Naive thymus-derived CD8-positive, alpha-beta T cell (primary cell): ENCODE measurements around the gene STARD3. TPM values are rescaled to one million over a fixed set of nuclear protein-coding genes. Genes with fewer than 3 reads are reported as not detected.

Experiments
- ATAC-seq, 2 donors: fragments of 150-1000 bp; cut with Tn5 transposase in 1 of 2; sonication (Bioruptor Pico), chemical (Tn5 transposase) in 1 of 2; 1 replicate in 1 of 2; 2 replicates in 1 of 2; pipeline ENCODE4 v1.10.0; 2021; ENCODE audit warnings: mild to moderate bottlenecking in 2 of 2, moderate library complexity in 2 of 2
- POLR2A ChIA-PET: fragments of 350-600 bp; sonication (Branson Sonifier 250); formaldehyde crosslinking; loops from one replicate; lab custom pipeline; 2021; ENCODE audit warnings: antibody characterized with exemption; lab: Charles Lee
- DNase-seq, 10 donors: peaks; one replicate each; pipeline versions ENCODE4 v3.0.0 to v3.0.0-alpha.2; 2020 to 2022
- H3K27ac Mint-ChIP-seq, 10 donors: one replicate each; pipeline ENCODE4 v1.8.0; 2020 to 2022; ENCODE audit warnings: mild to moderate bottlenecking in 10 of 10, mixed read lengths in 10 of 10, moderate library complexity in 4 of 10, inconsistent platforms in 1 of 10
- H3K27me3 Mint-ChIP-seq, 5 donors: one replicate each; pipeline ENCODE4 v1.8.0; 2021 to 2022; ENCODE audit warnings: mixed read lengths in 5 of 5
- H3K36me3 Mint-ChIP-seq, 3 donors: one replicate each; pipeline ENCODE4 v1.8.0; 2020 to 2022; ENCODE audit warnings: mixed read lengths in 3 of 3, mild to moderate bottlenecking in 2 of 3, inconsistent platforms in 1 of 3
- H3K4me1 Mint-ChIP-seq, 4 donors: one replicate each; pipeline ENCODE4 v1.8.0; 2021 to 2022; ENCODE audit warnings: mixed read lengths in 4 of 4
- H3K4me3 Mint-ChIP-seq, 10 donors: one replicate each; pipeline ENCODE4 v1.8.0; 2020 to 2022; ENCODE audit warnings: mild to moderate bottlenecking in 10 of 10, mixed read lengths in 10 of 10, moderate library complexity in 6 of 10, inconsistent platforms in 1 of 10
- H3K9me3 Mint-ChIP-seq, 9 donors: one replicate each; pipeline ENCODE4 v1.8.0; 2020 to 2022; ENCODE audit warnings: mixed read lengths in 9 of 9, mild to moderate bottlenecking in 3 of 9, inconsistent platforms in 1 of 9, moderate library complexity in 1 of 9
- polyA plus RNA-seq, 3 donors: library from polyadenylated mRNA; unstranded; fragments of 300-500 nt; fragmentation: Illumina TruSeq; gene quantifications; one replicate each; pipeline ENCODE4 v1.2.3, GENCODE V29; 2021
- total RNA-seq, 8 experiments: library from RNA in 2 of 8; stranded (reverse) in 2 of 8; gene quantifications; one replicate each; pipeline ENCODE4 v1.2.3 and lab custom pipeline; 2021 to 2026

The STARD3 gene
- total and polyA plus RNA-seq, 5 experiments from 2014 or later = 37.4 to 167 (median 51.6) TPM

- Mint-ChIP-seq H3K9me3 (no peaks in the 10 kb centered on the region), H3K27ac (peak overlapping the region; percentile 71 to 95 (median 90)), H3K36me3 (peaks cover 0 to 33% (median 9%) of the 10 kb centered on the region in 3 donors), H3K4me1 (peaks cover 29 to 72% (median 64%) of the 10 kb centered on the region in 4 donors), H3K27me3 (no peaks in the 10 kb centered on the region), H3K4me3 (peak overlapping the region; percentile 11 to 84 (median 70))
- DNase-seq (peak in 5 of 10 donors; percentile 36 to 62 (median 48)), ATAC-seq (peak; percentile 80 to 85)
- POLR2A ChIA-PET = interaction anchor here (0.8 to 2.7 kb wide), 7 partner anchors 10 to 95 kb away, joined by 3 to 22 read pairs (median 5); partner anchors contain the start of genes PNMT and STARD3
These were observed 21.4 kb downstream of the STARD3 start for GRCh38 chr17:39658346-39658745.

DNA sequence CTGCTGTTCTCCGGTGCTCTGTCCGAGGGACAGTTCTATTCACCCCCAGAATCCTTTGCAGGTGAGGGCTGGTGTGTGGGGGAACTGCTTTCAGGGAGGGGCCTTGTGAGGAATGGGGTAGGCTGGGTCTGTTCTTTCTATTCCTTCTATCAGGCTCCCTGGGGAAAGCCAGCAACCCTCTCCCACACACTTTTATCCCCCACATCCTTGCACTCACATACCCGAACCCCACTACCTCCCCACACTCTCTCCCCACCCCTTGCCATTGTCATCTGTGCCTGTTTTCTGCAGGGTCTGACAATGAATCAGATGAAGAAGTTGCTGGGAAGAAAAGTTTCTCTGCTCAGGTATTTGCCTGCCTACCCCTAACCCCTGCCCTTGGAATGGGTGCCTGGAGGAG lies 21.8 kb downstream of the STARD3 start:
- peak overlapping the region; percentile 11 to 84 (median 70) for H3K4me3 Mint-ChIP-seq
- peak overlapping the region; percentile 71 to 95 (median 90) for H3K27ac Mint-ChIP-seq
- H3K4me1 Mint-ChIP-seq = peaks cover 27 to 69% (median 61%) of the 10 kb centered on the region in 4 donors
- POLR2A ChIA-PET = interaction anchor here (0.8 to 2.7 kb wide), 6 partner anchors 9 to 95 kb away, joined by 3 to 22 read pairs (median 5); partner anchors contain the start of genes PNMT and STARD3
- DNase-seq (no peak), ATAC-seq (peak in 1 of 2 donors; percentile 20)
- H3K9me3 Mint-ChIP-seq = no peaks in the 10 kb centered on the region
- peaks cover 0 to 33% (median 9%) of the 10 kb centered on the region in 3 donors for H3K36me3 Mint-ChIP-seq
- H3K27me3 Mint-ChIP-seq = no peaks in the 10 kb centered on the region

GRCh38 chr17:39659279-39660010 lies 22.5 kb downstream of the STARD3 start:
- Mint-ChIP-seq H3K4me1 (peaks cover 26 to 66% (median 60%) of the 10 kb centered on the region in 4 donors), H3K4me3 (peak overlapping the region; percentile 68 to 86 (median 74)), H3K27me3 (no peaks in the 10 kb centered on the region), H3K36me3 (peaks cover 0 to 33% (median 9%) of the 10 kb centered on the region in 3 donors), H3K27ac (peak overlapping the region; percentile 74 to 96 (median 94)), H3K9me3 (no peaks in the 10 kb centered on the region)
- peak; percentile 55 to 59 for ATAC-seq
- POLR2A ChIA-PET = interaction anchor here (1.0 to 1.9 kb wide), 7 partner anchors 9 to 404 kb away, joined by 3 to 10 read pairs (median 4); partner anchors contain the start of genes PGAP3, PNMT and THRA
- DNase-seq = peak in 3 of 10 donors; percentile 32 to 53 (median 45)

- H3K27ac Mint-ChIP-seq = peak overlapping the region; percentile 74 to 96 (median 94)
- no peak for DNase-seq
These were observed 23.0 kb downstream of the STARD3 start for GRCh38 chr17:39660011-39660360.

DNA sequence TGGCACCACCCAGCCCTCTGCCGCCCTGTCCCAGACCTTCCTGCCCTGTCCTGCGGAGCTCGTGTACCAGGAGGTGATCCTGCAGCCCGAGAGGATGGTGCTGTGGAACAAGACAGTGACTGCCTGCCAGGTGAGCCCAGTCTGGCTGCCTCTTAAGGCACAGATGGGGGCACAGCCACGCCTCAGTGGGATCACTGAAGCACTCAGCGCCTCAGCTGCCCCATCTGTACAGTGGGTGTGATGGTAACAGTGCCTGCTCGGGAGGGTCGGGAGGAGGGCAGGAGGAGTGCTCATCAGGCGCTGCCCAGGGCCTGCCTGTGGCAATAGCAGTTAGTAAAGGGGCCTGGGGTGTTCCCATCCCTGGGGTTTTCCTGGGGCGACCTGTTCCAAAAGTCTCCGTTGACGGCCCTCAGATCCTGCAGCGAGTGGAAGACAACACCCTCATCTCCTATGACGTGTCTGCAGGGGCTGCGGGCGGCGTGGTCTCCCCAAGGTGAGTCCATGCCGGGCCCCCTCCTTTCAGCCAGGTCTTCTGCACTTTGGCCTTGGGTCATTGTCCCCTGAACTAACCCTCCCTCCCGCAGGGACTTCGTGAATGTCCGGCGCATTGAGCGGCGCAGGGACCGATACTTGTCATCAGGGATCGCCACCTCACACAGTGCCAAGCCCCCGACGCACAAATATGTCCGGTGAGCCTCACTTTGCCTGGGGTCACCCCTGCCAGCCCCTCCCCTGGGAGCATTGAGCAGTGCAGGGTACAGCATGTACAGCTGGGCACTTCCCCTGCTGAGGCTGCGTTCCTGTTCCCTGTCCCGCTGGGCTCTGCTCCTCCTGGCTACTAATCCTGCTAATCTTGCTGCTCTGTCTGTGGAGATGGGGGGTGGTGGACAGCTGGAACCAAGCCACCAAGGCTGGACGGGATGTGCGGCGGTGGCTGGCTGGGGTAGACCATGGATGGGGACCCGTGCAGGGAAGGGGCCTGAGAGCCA lies 23.7 kb downstream of the STARD3 start:
- peaks cover 0 to 29% (median 9%) of the 10 kb centered on the region in 3 donors for H3K36me3 Mint-ChIP-seq
- no peaks in the 10 kb centered on the region for H3K9me3 Mint-ChIP-seq
- H3K4me1 Mint-ChIP-seq = peaks cover 19 to 65% (median 54%) of the 10 kb centered on the region in 4 donors
- peak overlapping the region in 9 of 10 donors; percentile 30 to 81 (median 69) for H3K4me3 Mint-ChIP-seq
- DNase-seq (no peak), ATAC-seq (no peak)
- no peaks in the 10 kb centered on the region for H3K27me3 Mint-ChIP-seq
- POLR2A ChIA-PET = interaction anchor here (1.0 to 1.9 kb wide), 9 partner anchors 8 to 403 kb away, joined by 3 to 10 read pairs (median 4); partner anchors contain the start of genes PGAP3, PNMT and THRA
- H3K27ac Mint-ChIP-seq = peak overlapping the region; percentile 74 to 96 (median 93)

More at GRCh38 chr17:39660011-39660360, 23.0 kb downstream of the STARD3 start:
- no peak for ATAC-seq
- POLR2A ChIA-PET = interaction anchor here (1.0 to 1.9 kb wide), 7 partner anchors 8 to 403 kb away, joined by 3 to 10 read pairs (median 4); partner anchors contain the start of genes PGAP3, PNMT and THRA
- Mint-ChIP-seq H3K9me3 (no peaks in the 10 kb centered on the region), H3K27me3 (no peaks in the 10 kb centered on the region), H3K4me3 (peak overlapping the region; percentile 68 to 86 (median 74)), H3K4me1 (peaks cover 23 to 65% (median 55%) of the 10 kb centered on the region in 4 donors), H3K36me3 (peaks cover 0 to 33% (median 9%) of the 10 kb centered on the region in 3 donors)

DNA sequence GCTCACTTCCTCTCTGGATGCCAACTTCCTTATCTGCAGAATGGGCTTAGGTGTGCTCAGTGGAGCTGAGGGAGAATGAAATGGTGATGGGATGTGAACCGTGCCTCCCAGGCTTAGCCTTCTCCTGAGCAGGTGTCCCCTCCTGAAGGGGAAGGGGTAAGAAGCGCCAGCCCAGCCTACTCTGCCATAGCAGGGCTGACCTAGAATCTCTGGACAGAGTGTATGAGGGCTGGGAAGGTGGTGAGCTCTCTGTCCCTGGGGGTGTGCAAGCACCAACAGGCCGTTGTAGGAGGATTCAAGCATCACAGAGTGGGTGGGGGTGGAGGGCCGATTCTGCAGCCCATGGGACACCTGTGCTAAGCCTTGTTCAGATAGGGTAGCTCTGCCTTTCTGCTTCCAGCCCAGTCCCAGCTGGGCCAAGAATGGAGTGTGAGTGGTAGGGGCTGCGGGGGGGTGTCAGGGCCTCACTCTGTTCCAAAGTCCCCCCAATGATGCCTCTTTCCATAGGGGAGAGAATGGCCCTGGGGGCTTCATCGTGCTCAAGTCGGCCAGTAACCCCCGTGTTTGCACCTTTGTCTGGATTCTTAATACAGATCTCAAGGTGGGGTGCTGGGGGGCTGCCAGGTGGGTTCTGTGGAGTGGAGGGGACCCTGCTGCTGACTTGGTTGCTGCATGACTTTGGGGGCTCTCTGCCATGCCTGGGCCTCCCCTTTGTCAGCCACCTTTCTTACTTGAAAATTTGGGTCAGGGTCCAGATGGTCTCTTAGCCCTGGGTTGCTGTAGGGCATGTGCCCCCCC lies 25.0 kb downstream of the STARD3 start:
- POLR2A ChIA-PET = interaction anchor here (1.4 to 1.5 kb wide), 3 partner anchors 9 to 24 kb away, joined by 3 to 5 read pairs (median 4); no protein-coding TSS in a partner anchor
- ATAC-seq (no peak), DNase-seq (no peak)
- H3K4me1 Mint-ChIP-seq = peaks cover 21 to 62% (median 57%) of the 10 kb centered on the region in 4 donors
- H3K27ac Mint-ChIP-seq = peak overlapping the region in 9 of 10 donors; percentile 13 to 88 (median 80)
- H3K4me3 Mint-ChIP-seq = peak overlapping the region in 6 of 10 donors; percentile 10 to 75 (median 50)
- H3K27me3 Mint-ChIP-seq = peaks cover 0 to 4% (median 0%) of the 10 kb centered on the region in 5 donors
- no peaks in the 10 kb centered on the region for H3K9me3 Mint-ChIP-seq
- H3K36me3 Mint-ChIP-seq = peaks cover 0 to 28% (median 9%) of the 10 kb centered on the region in 3 donors

DNA sequence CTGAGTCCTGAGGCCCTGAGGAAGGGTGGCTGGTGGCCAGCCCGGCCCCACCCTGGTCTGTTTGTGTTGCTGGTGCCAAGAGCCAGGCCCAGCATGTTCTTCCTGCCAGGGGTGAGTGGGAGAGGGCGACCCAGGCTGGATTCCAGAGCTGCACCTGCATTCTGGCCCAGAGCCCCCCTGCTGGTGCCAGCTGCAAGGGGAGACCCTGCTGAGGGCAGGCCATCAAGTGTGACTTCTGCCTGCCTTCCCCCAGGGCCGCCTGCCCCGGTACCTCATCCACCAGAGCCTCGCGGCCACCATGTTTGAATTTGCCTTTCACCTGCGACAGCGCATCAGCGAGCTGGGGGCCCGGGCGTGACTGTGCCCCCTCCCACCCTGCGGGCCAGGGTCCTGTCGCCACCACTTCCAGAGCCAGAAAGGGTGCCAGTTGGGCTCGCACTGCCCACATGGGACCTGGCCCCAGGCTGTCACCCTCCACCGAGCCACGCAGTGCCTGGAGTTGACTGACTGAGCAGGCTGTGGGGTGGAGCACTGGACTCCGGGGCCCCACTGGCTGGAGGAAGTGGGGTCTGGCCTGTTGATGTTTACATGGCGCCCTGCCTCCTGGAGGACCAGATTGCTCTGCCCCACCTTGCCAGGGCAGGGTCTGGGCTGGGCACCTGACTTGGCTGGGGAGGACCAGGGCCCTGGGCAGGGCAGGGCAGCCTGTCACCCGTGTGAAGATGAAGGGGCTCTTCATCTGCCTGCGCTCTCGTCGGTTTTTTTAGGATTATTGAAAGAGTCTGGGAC lies 25.8 kb downstream of the STARD3 start:
- H3K27me3 Mint-ChIP-seq = peaks cover 0 to 5% (median 0%) of the 10 kb centered on the region in 5 donors
- H3K36me3 Mint-ChIP-seq = peaks cover 0 to 28% (median 8%) of the 10 kb centered on the region in 3 donors
- peak overlapping the region in 1 of 10 donors; percentile 56 for H3K27ac Mint-ChIP-seq
- H3K9me3 Mint-ChIP-seq = no peaks in the 10 kb centered on the region
- peaks cover 22 to 61% (median 57%) of the 10 kb centered on the region in 4 donors for H3K4me1 Mint-ChIP-seq
- POLR2A ChIA-PET = interaction anchor here (1.4 kb wide), 2 partner anchors 14 to 24 kb away, joined by 3 to 5 read pairs; no protein-coding TSS in a partner anchor
- DNase-seq (no peak), ATAC-seq (no peak)
- H3K4me3 Mint-ChIP-seq = no peak overlapping the region

DNA sequence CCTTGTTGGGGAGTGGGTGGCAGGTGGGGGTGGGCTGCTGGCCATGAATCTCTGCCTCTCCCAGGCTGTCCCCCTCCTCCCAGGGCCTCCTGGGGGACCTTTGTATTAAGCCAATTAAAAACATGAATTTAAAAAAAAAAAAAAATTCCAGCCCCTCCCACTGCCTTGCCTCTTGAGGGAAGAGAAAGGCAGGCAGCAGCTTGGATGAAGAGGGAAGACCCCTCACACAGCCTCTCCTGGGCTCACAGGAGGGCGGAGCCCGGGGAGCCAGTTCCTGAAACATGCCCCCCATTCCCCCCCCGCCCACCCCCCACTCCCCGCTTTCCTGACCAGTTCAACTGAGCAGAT lies 26.4 kb downstream of the STARD3 start:
- Mint-ChIP-seq H3K27ac (peak overlapping the region in 1 of 10 donors; percentile 56), H3K4me1 (peaks cover 22 to 57% (median 52%) of the 10 kb centered on the region in 4 donors), H3K27me3 (peaks cover 0 to 5% (median 0%) of the 10 kb centered on the region in 5 donors), H3K9me3 (no peaks in the 10 kb centered on the region), H3K36me3 (peaks cover 0 to 28% (median 6%) of the 10 kb centered on the region in 3 donors), H3K4me3 (no peak overlapping the region)
- POLR2A ChIA-PET = interaction anchor here (0.7 kb wide), 1 partner anchor 12 kb away, joined by 3 read pairs; no protein-coding TSS in a partner anchor
- no peak for DNase-seq
- ATAC-seq = no peak

- Mint-ChIP-seq H3K27ac (peak overlapping the region in 7 of 10 donors; percentile 11 to 67 (median 56)), H3K4me3 (no peak overlapping the region), H3K9me3 (no peaks in the 10 kb centered on the region), H3K36me3 (peaks cover 0 to 28% (median 6%) of the 10 kb centered on the region in 3 donors), H3K4me1 (peaks cover 25 to 57% (median 51%) of the 10 kb centered on the region in 4 donors), H3K27me3 (peaks cover 0 to 10% (median 4%) of the 10 kb centered on the region in 5 donors)
- no peak for ATAC-seq
- POLR2A ChIA-PET = interaction anchor here (0.7 to 3.7 kb wide), 3 partner anchors 12 to 16 kb away, joined by 3 to 19 read pairs (median 13); no protein-coding TSS in a partner anchor
- DNase-seq = no peak
These were observed 27.0 kb downstream of the STARD3 start for GRCh38 chr17:39663688-39664580.
